Measurements from ENCODE around the gene ABAT. TPM values are rescaled to one million over a fixed set of nuclear protein-coding genes. Genes with fewer than 3 reads are reported as not detected.

Gene ABAT
- total and polyA plus RNA-seq, 2 experiments from 2014 or later: 31.2 to 59.1 TPM

- DNase-seq (ENCODE audit: low spot score): no peak
Observed at GRCh38 chr16:8727857-8728618, 53.6 kb downstream of the ABAT start.

GRCh38 chr16:8729779-8730334 is 55.4 kb downstream of the ABAT start:
- Histone ChIP-seq H3K36me3 (replicated peaks; ENCODE audit: insufficient read depth, low read depth) (no peaks in the 10 kb centered on the region), H2AFZ (no peak overlapping the region), H3K27me3 (no peaks in the 10 kb centered on the region), H3K9me3 (ENCODE audit: low read depth) (no peaks in the 10 kb centered on the region), H3K27ac (no peak overlapping the region), H3K9me2 (replicated peaks; ENCODE audit: insufficient read depth) (no peaks in the 10 kb centered on the region), H4K20me1 (ENCODE audit: insufficient read depth, poor library complexity, severe bottlenecking) (no peaks in the 10 kb centered on the region), H3K4me1 (ENCODE audit: insufficient read depth) (peaks cover 4% of the 10 kb centered on the region), H3K79me2 (no peaks in the 10 kb centered on the region), H3K4me3 (no peak overlapping the region), H3K4me2 (no peak overlapping the region)
- TF ChIP-seq, protein P1, sequence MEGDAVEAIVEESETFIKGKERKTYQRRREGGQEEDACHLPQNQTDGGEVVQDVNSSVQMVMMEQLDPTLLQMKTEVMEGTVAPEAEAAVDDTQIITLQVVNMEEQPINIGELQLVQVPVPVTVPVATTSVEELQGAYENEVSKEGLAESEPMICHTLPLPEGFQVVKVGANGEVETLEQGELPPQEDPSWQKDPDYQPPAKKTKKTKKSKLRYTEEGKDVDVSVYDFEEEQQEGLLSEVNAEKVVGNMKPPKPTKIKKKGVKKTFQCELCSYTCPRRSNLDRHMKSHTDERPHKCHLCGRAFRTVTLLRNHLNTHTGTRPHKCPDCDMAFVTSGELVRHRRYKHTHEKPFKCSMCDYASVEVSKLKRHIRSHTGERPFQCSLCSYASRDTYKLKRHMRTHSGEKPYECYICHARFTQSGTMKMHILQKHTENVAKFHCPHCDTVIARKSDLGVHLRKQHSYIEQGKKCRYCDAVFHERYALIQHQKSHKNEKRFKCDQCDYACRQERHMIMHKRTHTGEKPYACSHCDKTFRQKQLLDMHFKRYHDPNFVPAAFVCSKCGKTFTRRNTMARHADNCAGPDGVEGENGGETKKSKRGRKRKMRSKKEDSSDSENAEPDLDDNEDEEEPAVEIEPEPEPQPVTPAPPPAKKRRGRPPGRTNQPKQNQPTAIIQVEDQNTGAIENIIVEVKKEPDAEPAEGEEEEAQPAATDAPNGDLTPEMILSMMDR (IDR thresholded peaks at IDR 0.05; ENCODE audit: poor library complexity): no peak
- no peak for DNase-seq (ENCODE audit: low spot score)
- 95% methylated on average over 8 of the region's 8 CpGs for WGBS (ENCODE audit: low lambda C conversion rate, missing lambda C conversion rate)

More at GRCh38 chr16:8727857-8728618, 53.6 kb downstream of the ABAT start:
- H3K9me2 ChIP-seq (replicated peaks; ENCODE audit: insufficient read depth): no peaks in the 10 kb centered on the region
- H3K79me2 ChIP-seq: no peaks in the 10 kb centered on the region
- no peak overlapping the region for H3K4me2 ChIP-seq
- WGBS (ENCODE audit: low lambda C conversion rate, missing lambda C conversion rate): 85% methylated on average over 13 of the region's 13 CpGs
- TF ChIP-seq, protein P1 (IDR thresholded peaks at IDR 0.05; ENCODE audit: poor library complexity): no peak
- TF ChIP-seq EZH2phosphoT487 (IDR thresholded peaks at IDR 0.05; ENCODE audit: low read depth, severe bottlenecking, unreplicated experiment) (no peak), EZH2 (IDR thresholded peaks at IDR 0.05; ENCODE audit: borderline replicate concordance) (no peak)
- no peaks in the 10 kb centered on the region for H4K20me1 ChIP-seq (ENCODE audit: insufficient read depth, poor library complexity, severe bottlenecking)
- H3K4me3 ChIP-seq: no peak overlapping the region
- H3K4me1 ChIP-seq (ENCODE audit: insufficient read depth): peaks cover 4% of the 10 kb centered on the region
- H3K27me3 ChIP-seq: no peaks in the 10 kb centered on the region
- H3K27ac ChIP-seq: no peak overlapping the region
- no peaks in the 10 kb centered on the region for H3K9me3 ChIP-seq (ENCODE audit: low read depth)
- no peaks in the 10 kb centered on the region for H3K36me3 ChIP-seq (replicated peaks; ENCODE audit: insufficient read depth, low read depth)
- no peak overlapping the region for H2AFZ ChIP-seq

GRCh38 chr16:8730335-8730915 is 56.0 kb downstream of the ABAT start:
- Histone ChIP-seq H3K9me2 (replicated peaks; ENCODE audit: insufficient read depth) (no peaks in the 10 kb centered on the region), H3K36me3 (replicated peaks; ENCODE audit: insufficient read depth, low read depth) (no peaks in the 10 kb centered on the region), H3K4me2 (no peak overlapping the region), H3K79me2 (no peaks in the 10 kb centered on the region), H3K27me3 (no peaks in the 10 kb centered on the region), H4K20me1 (ENCODE audit: insufficient read depth, poor library complexity, severe bottlenecking) (no peaks in the 10 kb centered on the region), H2AFZ (no peak overlapping the region), H3K9me3 (ENCODE audit: low read depth) (no peaks in the 10 kb centered on the region), H3K27ac (no peak overlapping the region), H3K4me1 (ENCODE audit: insufficient read depth) (peaks cover 4% of the 10 kb centered on the region), H3K4me3 (no peak overlapping the region)
- 85% methylated on average over 8 of the region's 8 CpGs for WGBS (ENCODE audit: low lambda C conversion rate, missing lambda C conversion rate)
- DNase-seq (ENCODE audit: low spot score): peak; percentile 23
- TF ChIP-seq EZH2phosphoT487 (IDR thresholded peaks at IDR 0.05; ENCODE audit: low read depth, severe bottlenecking, unreplicated experiment): no peak
- no peak for TF ChIP-seq EZH2 (IDR thresholded peaks at IDR 0.05; ENCODE audit: borderline replicate concordance)
- TF ChIP-seq, protein P1 (IDR thresholded peaks at IDR 0.05; ENCODE audit: poor library complexity): no peak
